OCI-LY1 (cell line): Measurements from ENCODE around the gene ADA.

ENCODE experiments used
- H2AFZ ChIP-seq: fragments of 200-600 bp; sonication (generic), shearing (Covaris generic); 2 replicates; pipeline ENCODE4 v1.6.0; 2014; ENCODE audit warnings: antibody characterized with exemption, mild to moderate bottlenecking, low read length
- H3F3A ChIP-seq: fragments of 200-600 bp; sonication (generic), shearing (Covaris generic); 2 replicates; pipeline ENCODE4 v1.6.0; 2014; ENCODE audit warnings: mild to moderate bottlenecking, antibody characterized with exemption, low read length, moderate library complexity; ENCODE audit not compliant: insufficient read depth
- H3K27ac ChIP-seq: fragments of 200-600 bp; sonication (generic); 2 replicates; pipeline ENCODE4 v1.5.1; 2014; ENCODE audit warnings: low read length, mixed run types, mild to moderate bottlenecking, low read depth; ENCODE audit not compliant: poor library complexity, severe bottlenecking
- H3K27me3 ChIP-seq: fragments of 200-600 bp; sonication (generic); 2 replicates; pipeline ENCODE4 v1.6.0; 2014; ENCODE audit warnings: antibody characterized with exemption, mild to moderate bottlenecking, low read length, moderate library complexity; ENCODE audit not compliant: insufficient read depth
- H3K36me3 ChIP-seq: fragments of 200-600 bp; sonication (generic); 2 replicates; pipeline ENCODE4 v1.6.1; 2014; ENCODE audit warnings: mild to moderate bottlenecking, antibody characterized with exemption, low read length, moderate library complexity, mixed read lengths; ENCODE audit not compliant: insufficient read depth
- H3K4me1 ChIP-seq: fragments of 200-600 bp; sonication (generic); 2 replicates; pipeline ENCODE4 v1.5.1; 2014; ENCODE audit warnings: mild to moderate bottlenecking, low read length, moderate library complexity; ENCODE audit not compliant: insufficient read depth, severe bottlenecking
- H3K4me2 ChIP-seq: fragments of 200-600 bp; sonication (generic), shearing (Covaris generic); 2 replicates; pipeline ENCODE4 v1.6.1; 2014; ENCODE audit warnings: low read length
- H3K4me3 ChIP-seq: fragments of 200-600 bp; sonication (generic); 2 replicates; pipeline ENCODE4 v1.5.1; 2014; ENCODE audit warnings: low read length, low read depth, mild to moderate bottlenecking, mixed read lengths; ENCODE audit not compliant: poor library complexity, severe bottlenecking
- H3K79me2 ChIP-seq: fragments of 200-600 bp; shearing (Covaris generic); 2 replicates; pipeline ENCODE4 v1.6.1; 2016; ENCODE audit warnings: mixed run types, low read length, mixed read lengths; ENCODE audit not compliant: insufficient read depth
- H3K9ac ChIP-seq: fragments of 200-600 bp; sonication (generic), shearing (Covaris generic); 2 replicates; pipeline ENCODE4 v1.6.1; 2014; ENCODE audit warnings: mild to moderate bottlenecking, low read length, mixed read lengths
- H3K9me2 ChIP-seq: fragments of 200-600 bp; sonication (generic), shearing (Covaris generic); 2 replicates; pipeline ENCODE4 v1.6.1; 2014; ENCODE audit warnings: low read depth, mild to moderate bottlenecking, low read length, mixed read lengths
- H3K9me3 ChIP-seq: fragments of 200-600 bp; shearing (Covaris generic); 2 replicates; pipeline ENCODE4 v1.6.1; 2014; ENCODE audit warnings: low read length, mixed read lengths
- H4K20me1 ChIP-seq: fragments of 200-600 bp; sonication (generic), shearing (Covaris generic); 2 replicates; pipeline ENCODE4 v1.6.0; 2016; ENCODE audit warnings: mild to moderate bottlenecking, low read length; ENCODE audit not compliant: insufficient read depth
- EZH2 ChIP-seq: fragments of 200-600 bp; sonication (generic), shearing (Covaris generic); IDR thresholded peaks from 2 replicates; pipeline ENCODE4 v1.8.0; 2017; ENCODE audit warnings: borderline replicate concordance, mixed run types, mild to moderate bottlenecking, antibody characterized with exemption, low read length, moderate library complexity, mixed read lengths
- TF ChIP-seq, protein P1 (sequence below): fragments of 200-600 bp; sonication (generic), shearing (Covaris generic); IDR thresholded peaks from 2 replicates; pipeline ENCODE4 v1.5.1; 2017; ENCODE audit warnings: mild to moderate bottlenecking, antibody characterized with exemption, low read length, moderate library complexity, mixed read lengths

ADA gene

DNA sequence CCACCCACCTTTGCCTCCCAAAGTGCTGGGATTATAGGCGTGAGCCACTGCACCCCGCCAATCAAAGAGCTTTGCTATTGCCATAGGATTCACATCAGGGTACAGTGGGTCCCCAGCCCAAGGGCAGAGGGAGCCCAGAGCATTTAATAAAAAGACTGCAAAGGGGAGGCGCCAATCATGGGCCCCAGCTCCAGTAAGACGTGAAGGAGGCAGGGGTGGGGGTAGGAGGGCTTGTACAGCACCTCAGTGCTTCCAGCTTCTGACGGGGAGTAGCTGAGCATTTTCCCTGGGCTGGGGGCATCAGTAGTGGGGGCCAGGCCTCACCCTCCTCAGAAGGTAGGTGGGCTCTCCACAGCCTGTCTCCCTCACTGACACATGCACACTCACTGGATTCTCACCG lies 1.5 kb downstream of the ADA start:
- peak overlapping the region; percentile 33 for H3K27ac ChIP-seq
- TF ChIP-seq, protein P1, sequence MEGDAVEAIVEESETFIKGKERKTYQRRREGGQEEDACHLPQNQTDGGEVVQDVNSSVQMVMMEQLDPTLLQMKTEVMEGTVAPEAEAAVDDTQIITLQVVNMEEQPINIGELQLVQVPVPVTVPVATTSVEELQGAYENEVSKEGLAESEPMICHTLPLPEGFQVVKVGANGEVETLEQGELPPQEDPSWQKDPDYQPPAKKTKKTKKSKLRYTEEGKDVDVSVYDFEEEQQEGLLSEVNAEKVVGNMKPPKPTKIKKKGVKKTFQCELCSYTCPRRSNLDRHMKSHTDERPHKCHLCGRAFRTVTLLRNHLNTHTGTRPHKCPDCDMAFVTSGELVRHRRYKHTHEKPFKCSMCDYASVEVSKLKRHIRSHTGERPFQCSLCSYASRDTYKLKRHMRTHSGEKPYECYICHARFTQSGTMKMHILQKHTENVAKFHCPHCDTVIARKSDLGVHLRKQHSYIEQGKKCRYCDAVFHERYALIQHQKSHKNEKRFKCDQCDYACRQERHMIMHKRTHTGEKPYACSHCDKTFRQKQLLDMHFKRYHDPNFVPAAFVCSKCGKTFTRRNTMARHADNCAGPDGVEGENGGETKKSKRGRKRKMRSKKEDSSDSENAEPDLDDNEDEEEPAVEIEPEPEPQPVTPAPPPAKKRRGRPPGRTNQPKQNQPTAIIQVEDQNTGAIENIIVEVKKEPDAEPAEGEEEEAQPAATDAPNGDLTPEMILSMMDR = no peak
- no peak for TF ChIP-seq EZH2

DNA sequence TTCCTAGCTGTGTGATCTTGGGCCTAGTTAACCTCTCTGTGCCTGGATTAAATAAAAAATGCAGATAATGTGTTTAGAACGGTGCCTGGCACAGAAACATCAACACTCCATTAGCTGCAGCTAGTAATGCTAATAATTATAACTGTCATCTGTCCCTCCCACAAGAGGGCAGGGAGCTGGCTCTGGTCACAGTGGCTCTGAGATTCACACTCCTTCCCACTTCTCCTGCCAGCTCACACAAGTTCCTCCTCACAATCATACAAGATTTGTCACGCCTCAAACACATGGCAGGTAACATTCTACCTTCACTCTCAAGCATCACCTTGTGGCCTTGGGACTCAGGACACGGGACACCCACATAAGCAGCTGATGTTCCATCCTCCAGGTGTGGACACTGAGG lies 2.4 kb downstream of the ADA start:
- peaks cover 5% of the 10 kb centered on the region; the same call in 1 of the 2 replicates for H3K27me3 ChIP-seq
- no peaks in the 10 kb centered on the region; the same call in 1 of the 2 replicates for H3K36me3 ChIP-seq
- no peak overlapping the region for H2AFZ ChIP-seq
- no peak overlapping the region for H3K9ac ChIP-seq
- H3K9me2 ChIP-seq = no peaks in the 10 kb centered on the region
- H4K20me1 ChIP-seq = no peaks in the 10 kb centered on the region
- no peaks in the 10 kb centered on the region for H3K9me3 ChIP-seq
- H3K4me3 ChIP-seq = no peak overlapping the region
- H3K27ac ChIP-seq = peak overlapping the region; percentile 95
- H3F3A ChIP-seq = no peaks in the 10 kb centered on the region
- no peaks in the 10 kb centered on the region for H3K79me2 ChIP-seq
- TF ChIP-seq EZH2 = no peak
- TF ChIP-seq, protein P1 = no peak
- peak overlapping the region; percentile 2; the same call in 1 of the 2 replicates for H3K4me2 ChIP-seq
- H3K4me1 ChIP-seq = peaks cover 80% of the 10 kb centered on the region

More for the DNA sequence above, 1.5 kb downstream of the ADA start:
- Histone ChIP-seq H3K79me2 (no peaks in the 10 kb centered on the region), H3F3A (no peaks in the 10 kb centered on the region), H4K20me1 (no peaks in the 10 kb centered on the region), H3K36me3 (no peaks in the 10 kb centered on the region; the same call in 1 of the 2 replicates), H3K9me2 (no peaks in the 10 kb centered on the region), H3K4me3 (peak overlapping the region; percentile 81), H3K4me2 (peak overlapping the region; percentile 95), H3K4me1 (peaks cover 72% of the 10 kb centered on the region), H3K9ac (no peak overlapping the region; the same call in 1 of the 2 replicates), H3K9me3 (no peaks in the 10 kb centered on the region), H2AFZ (no peak overlapping the region), H3K27me3 (peaks cover 12% of the 10 kb centered on the region; the same call in 1 of the 2 replicates)

DNA sequence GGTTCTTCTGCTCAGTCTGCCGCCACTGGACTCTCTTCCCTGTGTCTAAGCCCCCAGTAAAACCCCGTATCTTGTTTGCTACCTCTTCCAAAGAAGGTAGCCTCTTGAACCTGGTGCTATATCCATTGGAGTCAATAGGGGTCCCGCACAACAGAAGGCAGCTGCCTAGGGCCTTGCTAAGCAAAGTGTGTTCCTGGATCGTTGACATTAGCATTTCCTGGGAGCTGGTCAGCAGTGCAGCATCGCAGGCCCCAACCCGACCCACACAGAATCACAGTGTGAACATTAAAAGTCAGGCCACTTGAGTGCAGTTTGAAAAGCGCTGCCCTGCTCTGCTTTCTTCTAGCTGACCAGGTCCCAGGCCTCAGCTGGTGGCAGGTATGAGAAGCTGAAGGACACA lies 2.9 kb downstream of the ADA start:
- peak overlapping the region; percentile 95 for H3K27ac ChIP-seq
- peak overlapping the region; percentile 2; the same call in 1 of the 2 replicates for H3K4me2 ChIP-seq
- H3K79me2 ChIP-seq = no peaks in the 10 kb centered on the region
- no peaks in the 10 kb centered on the region for H4K20me1 ChIP-seq
- peaks cover 3% of the 10 kb centered on the region; the same call in 1 of the 2 replicates for H3K27me3 ChIP-seq
- H3F3A ChIP-seq = no peaks in the 10 kb centered on the region
- no peak for TF ChIP-seq EZH2
- TF ChIP-seq, protein P1 = no peak
- H3K9me3 ChIP-seq = no peaks in the 10 kb centered on the region
- peaks cover 86% of the 10 kb centered on the region for H3K4me1 ChIP-seq
- no peak overlapping the region for H2AFZ ChIP-seq
- H3K9ac ChIP-seq = no peak overlapping the region; the same call in 1 of the 2 replicates
- H3K4me3 ChIP-seq = no peak overlapping the region
- no peaks in the 10 kb centered on the region for H3K9me2 ChIP-seq
- H3K36me3 ChIP-seq = no peaks in the 10 kb centered on the region; the same call in 1 of the 2 replicates
